GM12872 (cell line): Measurements from ENCODE around the gene LRBA.

Source experiments
- CTCF ChIP-seq: IDR thresholded peaks from 3 replicates; pipeline ENCODE4 v1.5.1; 2011; ENCODE audit warnings: low read depth, mild to moderate bottlenecking, low read length, moderate library complexity; ENCODE audit not compliant: insufficient read depth

The LRBA gene

GRCh38 chr4:150229520-150229919 lies 785.6 kb downstream of the LRBA start:
- no peak for TF ChIP-seq CTCF

GRCh38 chr4:150224896-150225591 lies 790.0 kb downstream of the LRBA start:
- no peak for TF ChIP-seq CTCF

- no peak for TF ChIP-seq CTCF
These were observed 795.2 kb downstream of the LRBA start for GRCh38 chr4:150219841-150220240.

GRCh38 chr4:150218447-150218846 lies 796.6 kb downstream of the LRBA start:
- no peak for TF ChIP-seq CTCF

- TF ChIP-seq CTCF, result no peak
These were observed 797.3 kb downstream of the LRBA start for GRCh38 chr4:150217808-150218207.

GRCh38 chr4:150217192-150217591 lies 797.9 kb downstream of the LRBA start:
- no peak for TF ChIP-seq CTCF

- TF ChIP-seq CTCF, result no peak
These were observed 798.4 kb downstream of the LRBA start for GRCh38 chr4:150216726-150217125.
